Left lung (tissue), 10 donors: ENCODE results near the gene ABCA6. TPM values are rescaled to one million over a fixed set of nuclear protein-coding genes. Genes with fewer than 3 reads are reported as not detected.

Source experiments
- ATAC-seq: fragments of 200-7000 bp; cut with Tn5 transposase; one replicate; pipeline ENCODE4 v1.9.1; 2020; ENCODE audit warnings: moderate library complexity
- DNase-seq, 4 donors: peaks; one replicate each; pipeline ENCODE4 v3.0.0-alpha.2; 2013 to 2020
- H3K27ac ChIP-seq, 2 donors: fragments of 200-600 bp; sonication (generic) in 1 of 2; one replicate each; pipeline versions ENCODE4 v1.5.0 to v1.8.0; 2020 to 2021
- H3K27me3 ChIP-seq, 2 donors: fragments of 200-600 bp; sonication (generic) in 1 of 2; one replicate each; pipeline versions ENCODE4 v1.5.0 to v1.8.0; 2020 to 2021
- H3K36me3 ChIP-seq, 2 donors: fragments of 200-600 bp; sonication (generic) in 1 of 2; one replicate each; pipeline versions ENCODE4 v1.5.0 to v1.8.0; 2020 to 2021
- H3K4me1 ChIP-seq, 2 donors: fragments of 200-600 bp; one replicate each; pipeline ENCODE4 v1.8.0; 2021
- H3K4me3 ChIP-seq, 2 donors: fragments of 200-600 bp; sonication (generic) in 1 of 2; one replicate each; pipeline versions ENCODE4 v1.5.0 to v1.8.0; 2020 to 2021; ENCODE audit warnings: mild to moderate bottlenecking in 1 of 2
- H3K9me3 ChIP-seq, 2 donors: fragments of 200-600 bp; sonication (generic) in 1 of 2; one replicate each; pipeline versions ENCODE4 v1.5.0 to v1.8.0; 2020 to 2021
- intact Hi-C, 2 donors: fragments of 100-400 bp; cut with DNase I; formaldehyde crosslinking; loops; one replicate each; pipeline versions ENCODE4 v1.11.2 to v1.14.2; 2022
- polyA plus RNA-seq, 6 donors: library from polyadenylated mRNA; unstranded; fragments of 120-200 nt; gene quantifications; one replicate each; pipeline ENCODE4 v1.2.1, GENCODE V29; 2013; ENCODE audit not compliant: insufficient read length in 6 of 6
- total RNA-seq, 2 donors: library from RNA; stranded (reverse); fragmentation: NEBNext Ultra II Directional; extraction: Animal tissue kit (Norgen Biotek cat#: 25700); gene quantifications; one replicate each; pipeline ENCODE4 v1.2.1, GENCODE V29; 2021
- TF ChIP-seq, protein P1 (sequence below), 2 donors: fragments of 200-600 bp; sonication (generic) in 1 of 2; IDR thresholded peaks; one replicate each; pipeline versions ENCODE4 v1.5.0 to v1.8.0; 2021; ENCODE audit warnings: antibody characterized with exemption in 2 of 2
- donor health status: DM: no; HTN: yes; CAD: no.
- donor health status: DM: no; HTN: no; CAD: no.

ABCA6 gene
- total and polyA plus RNA-seq, 8 donors = 12.4 to 60.7 (median 32.8) TPM

DNA sequence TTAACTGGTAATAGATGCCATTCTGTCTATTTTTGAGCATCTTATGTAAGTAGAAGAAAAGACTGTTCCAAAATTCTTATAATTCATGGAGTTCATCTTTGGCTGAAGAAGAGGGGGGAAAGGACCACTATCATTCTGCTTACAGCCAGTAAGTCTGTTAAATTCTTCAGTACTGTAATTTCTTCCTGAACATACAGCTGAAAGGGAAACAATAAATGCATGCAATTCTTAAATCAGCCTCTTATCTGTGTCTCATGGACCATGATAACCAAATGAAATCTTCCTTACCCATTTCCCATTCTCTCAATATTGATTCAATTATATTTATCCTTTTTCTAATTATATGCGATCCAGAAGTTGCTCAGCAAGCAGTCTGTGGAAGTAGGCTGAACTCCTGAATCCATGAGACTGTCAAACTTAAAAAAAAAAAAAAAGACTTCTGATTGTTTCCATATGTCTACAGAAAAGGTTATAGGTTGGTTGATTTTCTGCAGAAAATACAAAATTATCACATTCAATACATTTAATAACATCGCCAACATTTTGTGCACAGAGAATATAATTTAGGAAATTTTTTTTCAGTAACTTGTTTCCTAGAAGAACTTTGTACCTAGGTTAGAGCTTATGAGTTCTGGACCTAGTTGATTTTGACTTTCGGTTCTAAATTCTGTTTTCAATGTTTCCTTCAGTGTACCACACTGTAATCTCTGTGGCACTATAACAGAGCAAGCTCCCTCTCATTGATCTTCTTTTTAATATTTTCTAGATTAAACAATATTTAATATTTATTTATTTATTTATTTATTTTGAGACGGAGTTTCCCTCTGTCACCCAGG is 79.8 kb downstream of the ABCA6 start:
- H3K36me3 ChIP-seq = no peaks in the 10 kb centered on the region
- TF ChIP-seq, protein P1, sequence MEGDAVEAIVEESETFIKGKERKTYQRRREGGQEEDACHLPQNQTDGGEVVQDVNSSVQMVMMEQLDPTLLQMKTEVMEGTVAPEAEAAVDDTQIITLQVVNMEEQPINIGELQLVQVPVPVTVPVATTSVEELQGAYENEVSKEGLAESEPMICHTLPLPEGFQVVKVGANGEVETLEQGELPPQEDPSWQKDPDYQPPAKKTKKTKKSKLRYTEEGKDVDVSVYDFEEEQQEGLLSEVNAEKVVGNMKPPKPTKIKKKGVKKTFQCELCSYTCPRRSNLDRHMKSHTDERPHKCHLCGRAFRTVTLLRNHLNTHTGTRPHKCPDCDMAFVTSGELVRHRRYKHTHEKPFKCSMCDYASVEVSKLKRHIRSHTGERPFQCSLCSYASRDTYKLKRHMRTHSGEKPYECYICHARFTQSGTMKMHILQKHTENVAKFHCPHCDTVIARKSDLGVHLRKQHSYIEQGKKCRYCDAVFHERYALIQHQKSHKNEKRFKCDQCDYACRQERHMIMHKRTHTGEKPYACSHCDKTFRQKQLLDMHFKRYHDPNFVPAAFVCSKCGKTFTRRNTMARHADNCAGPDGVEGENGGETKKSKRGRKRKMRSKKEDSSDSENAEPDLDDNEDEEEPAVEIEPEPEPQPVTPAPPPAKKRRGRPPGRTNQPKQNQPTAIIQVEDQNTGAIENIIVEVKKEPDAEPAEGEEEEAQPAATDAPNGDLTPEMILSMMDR (IDR thresholded peaks at IDR 0.05) = no peak
- no peak for ATAC-seq
- H3K4me1 ChIP-seq = peaks cover 0 to 11% of the 10 kb centered on the region in 2 donors
- H3K4me3 ChIP-seq = no peak overlapping the region
- H3K27me3 ChIP-seq = no peaks in the 10 kb centered on the region
- DNase-seq = no peak
- intact Hi-C loops = no loop called here
- H3K27ac ChIP-seq = no peak overlapping the region
- no peaks in the 10 kb centered on the region for H3K9me3 ChIP-seq

DNA sequence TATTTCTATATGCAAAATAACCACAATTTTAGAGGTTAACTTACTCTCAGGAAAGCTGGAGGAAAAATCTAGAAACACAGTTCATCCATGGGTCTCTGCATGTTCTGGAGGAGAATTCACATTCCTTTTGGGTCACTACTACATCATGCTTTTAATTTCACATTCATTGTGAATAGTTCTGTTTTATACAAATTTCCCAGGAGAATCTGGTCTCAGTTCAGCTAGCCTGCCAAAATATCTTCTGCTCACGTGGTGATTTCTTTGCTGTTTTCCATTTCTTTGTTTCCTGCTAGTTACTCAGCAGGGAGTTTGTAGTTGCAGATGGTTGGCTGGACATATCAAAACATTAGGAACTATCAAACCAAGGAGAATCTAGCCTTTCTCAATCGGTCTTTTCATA is 80.9 kb downstream of the ABCA6 start, which contains the start of gene ABCA9:
TSS of gene ABCA9 (minus strand) at position 106 of the 400 bp plus-strand sequence. CDS start 9,801 bp downstream, outside the sequence.
- Histone ChIP-seq H3K9me3 (no peaks in the 10 kb centered on the region), H3K4me1 (peaks cover 0 to 11% of the 10 kb centered on the region in 2 donors), H3K27me3 (no peaks in the 10 kb centered on the region), H3K36me3 (no peaks in the 10 kb centered on the region), H3K27ac (peak within 1 kb of the TSS in 1 of 2 donors; percentile 44), H3K4me3 (no peak within 1 kb of the TSS)
- DNase-seq (peak in 1 of 4 donors; percentile 58), ATAC-seq (peak; percentile 46)
- TF ChIP-seq, protein P1 (IDR thresholded peaks at IDR 0.05) = no peak
- intact Hi-C loops = no loop called here

DNA sequence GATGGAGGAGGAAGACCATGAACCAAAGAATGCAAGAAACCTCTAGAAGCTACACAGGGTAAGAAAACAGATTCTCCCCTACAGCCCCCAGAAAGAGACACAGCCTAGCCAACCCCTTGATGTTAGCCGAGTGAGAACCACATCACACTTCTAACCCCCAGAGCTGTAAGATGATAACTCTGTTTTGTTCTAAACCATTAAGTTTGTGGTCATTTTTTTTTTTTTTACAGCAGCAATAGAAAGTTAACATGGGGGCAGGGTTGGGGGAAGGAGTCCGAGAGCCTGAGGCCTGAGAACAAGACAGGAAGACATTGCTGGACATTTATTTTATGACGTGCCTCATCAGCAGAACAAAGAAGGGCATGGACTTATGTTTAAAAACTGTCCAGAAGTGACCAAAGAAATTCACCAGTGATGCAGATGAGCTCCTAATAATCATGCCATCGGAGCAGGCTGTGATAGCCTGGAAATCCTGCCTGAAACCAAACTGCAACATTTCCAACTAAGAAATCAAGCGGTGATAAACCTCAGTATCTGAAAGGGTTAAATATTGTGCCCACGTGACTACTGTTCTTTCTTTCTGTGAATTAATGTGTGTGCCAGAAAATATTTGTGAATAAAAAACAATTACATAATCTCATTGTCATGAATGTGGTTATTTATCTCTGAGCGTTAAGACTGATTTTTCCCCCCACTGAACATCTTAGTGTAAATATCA is 82.1 kb downstream of the ABCA6 start:
- no peaks in the 10 kb centered on the region for H3K36me3 ChIP-seq
- H3K27me3 ChIP-seq = no peaks in the 10 kb centered on the region
- DNase-seq (no peak), ATAC-seq (no peak)
- peaks cover 0 to 11% of the 10 kb centered on the region in 2 donors for H3K4me1 ChIP-seq
- intact Hi-C loops = no loop called here
- no peak overlapping the region for H3K4me3 ChIP-seq
- no peak overlapping the region for H3K27ac ChIP-seq
- no peaks in the 10 kb centered on the region for H3K9me3 ChIP-seq
- TF ChIP-seq, protein P1 (IDR thresholded peaks at IDR 0.05) = no peak

DNA sequence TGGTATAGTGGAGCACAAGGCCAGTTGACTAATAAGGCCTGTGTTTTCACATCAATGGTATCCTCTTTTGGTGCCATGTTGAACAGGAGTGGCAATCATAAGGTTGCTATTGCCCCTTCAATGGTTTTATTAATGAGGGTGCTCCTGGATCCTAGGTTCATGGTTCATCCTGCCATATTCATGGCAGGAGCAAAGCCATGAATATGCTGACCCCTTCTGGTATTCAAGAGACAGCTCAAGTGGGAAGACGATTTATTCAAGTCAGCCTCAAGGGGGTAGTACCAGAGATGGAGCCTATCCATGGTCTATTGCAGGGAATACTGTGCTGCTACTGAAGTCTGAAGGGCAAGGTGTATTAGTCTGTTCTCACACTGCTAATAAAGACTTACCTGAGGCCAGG is 83.5 kb downstream of the ABCA6 start:
- H3K36me3 ChIP-seq = no peaks in the 10 kb centered on the region
- H3K27ac ChIP-seq = no peak overlapping the region
- H3K4me1 ChIP-seq = no peaks in the 10 kb centered on the region
- DNase-seq = no peak
- H3K9me3 ChIP-seq = no peaks in the 10 kb centered on the region
- intact Hi-C loops = no loop called here
- ATAC-seq = no peak
- no peak overlapping the region for H3K4me3 ChIP-seq
- H3K27me3 ChIP-seq = no peaks in the 10 kb centered on the region
- TF ChIP-seq, protein P1 (IDR thresholded peaks at IDR 0.05) = no peak

DNA sequence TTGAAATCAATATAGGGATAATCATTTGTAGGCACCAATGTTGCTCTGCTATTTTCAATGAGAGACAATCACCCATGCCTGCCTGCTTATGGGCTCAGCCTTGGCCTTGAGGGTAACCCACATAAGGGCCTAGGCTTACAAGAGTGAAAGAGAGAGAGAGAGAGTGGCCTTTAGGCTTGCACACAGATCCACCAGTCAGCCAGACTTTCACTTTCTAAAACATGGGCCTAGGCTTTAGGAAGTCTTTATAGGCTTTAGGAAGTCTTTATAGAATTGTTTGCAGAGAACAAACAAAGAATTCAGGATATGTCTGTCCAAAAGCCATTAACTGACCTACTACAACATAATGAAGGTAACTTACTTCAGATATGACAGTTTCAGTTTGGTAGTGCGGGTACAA is 84.4 kb downstream of the ABCA6 start:
- Histone ChIP-seq H3K27ac (no peak overlapping the region), H3K36me3 (no peaks in the 10 kb centered on the region), H3K4me3 (no peak overlapping the region), H3K9me3 (no peaks in the 10 kb centered on the region), H3K27me3 (no peaks in the 10 kb centered on the region), H3K4me1 (no peaks in the 10 kb centered on the region)
- intact Hi-C loops = no loop called here
- no peak for ATAC-seq
- DNase-seq = no peak
- TF ChIP-seq, protein P1 (IDR thresholded peaks at IDR 0.05) = no peak
